ENCODE data around the gene HIF3A.

HIF3A gene

GRCh38 chr19:46392252-46392801 lies 95.5 kb downstream of the HIF3A start:
- H3K4me3 ChIP-seq = no peak overlapping the region
- no peaks in the 10 kb centered on the region for H3K9me3 ChIP-seq
- no peaks in the 10 kb centered on the region for H3K27me3 ChIP-seq (ENCODE audit: low read depth)
- in situ Hi-C loops (cut with MboI; ENCODE audit: low sequenced_read_pairs) = no loop called here
- H3K4me1 ChIP-seq = peaks cover 6% of the 10 kb centered on the region; the same call in 1 of the 2 replicates
- no peak for DNase-seq (ENCODE audit: low spot score in 2 of 2)
- H3K36me3 ChIP-seq (replicated peaks) = peaks cover 46% of the 10 kb centered on the region

GRCh38 chr19:46392837-46393236 lies 96.0 kb downstream of the HIF3A start:
- Histone ChIP-seq H3K27me3 (ENCODE audit: low read depth) (no peaks in the 10 kb centered on the region), H3K4me3 (no peak overlapping the region), H3K36me3 (replicated peaks) (peaks cover 41% of the 10 kb centered on the region), H3K9me3 (no peaks in the 10 kb centered on the region), H3K4me1 (peaks cover 9% of the 10 kb centered on the region; the same call in 1 of the 2 replicates)
- in situ Hi-C loops (cut with MboI; ENCODE audit: low sequenced_read_pairs) = no loop called here
- DNase-seq (ENCODE audit: low spot score in 2 of 2) = no peak

Data from HAP-1 (cell line).